ENCODE measurements around the gene NDC1.

Gene NDC1

GRCh38 chr1:53722025-53722424 is 116.1 kb downstream of the NDC1 start:
- Histone ChIP-seq H3K4me1 (ENCODE audit: low read length) (no peaks in the 10 kb centered on the region), H3K4me3 (ENCODE audit: low read length) (no peak overlapping the region), H3K79me2 (ENCODE audit: low read length) (no peaks in the 10 kb centered on the region), H3K4me2 (ENCODE audit: low read depth, low read length) (no peak overlapping the region), H3K9me2 (replicated peaks; ENCODE audit: insufficient read depth, low read length) (no peaks in the 10 kb centered on the region), H3K27me3 (replicated peaks; ENCODE audit: insufficient read depth, low read length) (no peaks in the 10 kb centered on the region), H2AFZ (ENCODE audit: low read length) (no peak overlapping the region), H3K36me3 (replicated peaks; ENCODE audit: insufficient read depth, low read length) (no peaks in the 10 kb centered on the region), H3F3A (ENCODE audit: insufficient read depth, low read length) (no peaks in the 10 kb centered on the region), H3K9ac (ENCODE audit: low read length) (no peak overlapping the region), H3K27ac (ENCODE audit: low read length) (no peak overlapping the region), H4K20me1 (ENCODE audit: insufficient read depth, low read length) (no peaks in the 10 kb centered on the region), H3K9me3 (replicated peaks; ENCODE audit: insufficient read depth, low read length) (no peaks in the 10 kb centered on the region)
- TF ChIP-seq EZH2 (optimal IDR thresholded peaks at IDR 0.05; ENCODE audit: low read depth, low read length) (no peak), EZH2phosphoT487 (IDR thresholded peaks at IDR 0.05; ENCODE audit: low read length) (no peak), CTCF (IDR thresholded peaks at IDR 0.05; ENCODE audit: low read length) (no peak)
- no peak for DNase-seq

GRCh38 chr1:53721088-53721487 is 117.0 kb downstream of the NDC1 start:
- H3F3A ChIP-seq (ENCODE audit: insufficient read depth, low read length), result no peaks in the 10 kb centered on the region
- H3K4me1 ChIP-seq (ENCODE audit: low read length), result no peaks in the 10 kb centered on the region
- no peak overlapping the region for H3K4me3 ChIP-seq (ENCODE audit: low read length)
- H3K36me3 ChIP-seq (replicated peaks; ENCODE audit: insufficient read depth, low read length), result no peaks in the 10 kb centered on the region
- no peak overlapping the region for H2AFZ ChIP-seq (ENCODE audit: low read length)
- H3K27me3 ChIP-seq (replicated peaks; ENCODE audit: insufficient read depth, low read length), result no peaks in the 10 kb centered on the region
- H4K20me1 ChIP-seq (ENCODE audit: insufficient read depth, low read length), result no peaks in the 10 kb centered on the region
- H3K27ac ChIP-seq (ENCODE audit: low read length), result no peak overlapping the region
- H3K9me2 ChIP-seq (replicated peaks; ENCODE audit: insufficient read depth, low read length), result no peaks in the 10 kb centered on the region
- no peaks in the 10 kb centered on the region for H3K9me3 ChIP-seq (replicated peaks; ENCODE audit: insufficient read depth, low read length)
- H3K79me2 ChIP-seq (ENCODE audit: low read length), result no peaks in the 10 kb centered on the region
- no peak overlapping the region for H3K9ac ChIP-seq (ENCODE audit: low read length)
- no peak overlapping the region for H3K4me2 ChIP-seq (ENCODE audit: low read depth, low read length)
- no peak for TF ChIP-seq CTCF (IDR thresholded peaks at IDR 0.05; ENCODE audit: low read length)
- no peak for TF ChIP-seq EZH2 (optimal IDR thresholded peaks at IDR 0.05; ENCODE audit: low read depth, low read length)
- no peak for TF ChIP-seq EZH2phosphoT487 (IDR thresholded peaks at IDR 0.05; ENCODE audit: low read length)
- DNase-seq, result no peak

GRCh38 chr1:53719469-53719868 is 118.6 kb downstream of the NDC1 start:
- Histone ChIP-seq H3K9ac (ENCODE audit: low read length) (no peak overlapping the region), H3K36me3 (replicated peaks; ENCODE audit: insufficient read depth, low read length) (no peaks in the 10 kb centered on the region), H3F3A (ENCODE audit: insufficient read depth, low read length) (no peaks in the 10 kb centered on the region), H2AFZ (ENCODE audit: low read length) (no peak overlapping the region), H3K9me2 (replicated peaks; ENCODE audit: insufficient read depth, low read length) (no peaks in the 10 kb centered on the region), H3K9me3 (replicated peaks; ENCODE audit: insufficient read depth, low read length) (no peaks in the 10 kb centered on the region), H4K20me1 (ENCODE audit: insufficient read depth, low read length) (no peaks in the 10 kb centered on the region), H3K4me1 (ENCODE audit: low read length) (no peaks in the 10 kb centered on the region), H3K79me2 (ENCODE audit: low read length) (no peaks in the 10 kb centered on the region), H3K4me2 (ENCODE audit: low read depth, low read length) (no peak overlapping the region), H3K27ac (ENCODE audit: low read length) (no peak overlapping the region), H3K27me3 (replicated peaks; ENCODE audit: insufficient read depth, low read length) (no peaks in the 10 kb centered on the region), H3K4me3 (ENCODE audit: low read length) (no peak overlapping the region)
- TF ChIP-seq CTCF (IDR thresholded peaks at IDR 0.05; ENCODE audit: low read length) (no peak), EZH2phosphoT487 (IDR thresholded peaks at IDR 0.05; ENCODE audit: low read length) (no peak), EZH2 (optimal IDR thresholded peaks at IDR 0.05; ENCODE audit: low read depth, low read length) (no peak)
- DNase-seq, result no peak
